CD14-positive monocyte (primary cell): Measurements from ENCODE around the gene CAMTA1. TPM values are rescaled to one million over a fixed set of nuclear protein-coding genes. Genes with fewer than 3 reads are reported as not detected.

ENCODE experiments used
- DNase-seq, 3 donors: peaks; one replicate each; pipeline ENCODE4 v3.0.0-alpha.2; 2011 to 2022
- H2AFZ ChIP-seq: 2 replicates; pipeline ENCODE4 v1.6.0; 2012; ENCODE audit warnings: mild to moderate bottlenecking, low read depth, low read length, inconsistent platforms; ENCODE audit not compliant: insufficient read depth, poor library complexity, severe bottlenecking
- H3K27ac ChIP-seq, 2 donors: 1 replicate in 1 of 2; 2 replicates in 1 of 2; pipeline ENCODE4 v1.5.1; 2012 to 2013; ENCODE audit warnings: low read length in 2 of 2, control low read depth in 1 of 2, inconsistent platforms in 1 of 2, low read depth in 1 of 2, mild to moderate bottlenecking in 1 of 2
- H3K27me3 ChIP-seq, 2 donors: one replicate each; pipeline versions ENCODE4 v1.6.0 to v1.6.1; 2011 to 2013; ENCODE audit warnings: low read length in 2 of 2; ENCODE audit not compliant: control insufficient read depth in 2 of 2, insufficient read depth in 2 of 2
- H3K36me3 ChIP-seq, 2 donors: replicated peaks in 1 of 2; 1 replicate in 1 of 2; 2 replicates in 1 of 2; pipeline versions ENCODE4 v1.5.1 to v1.6.1; 2012 to 2013; ENCODE audit warnings: low read length in 2 of 2, control low read depth in 1 of 2, inconsistent platforms in 1 of 2, mild to moderate bottlenecking in 1 of 2; ENCODE audit not compliant: insufficient read depth in 2 of 2, control insufficient read depth in 1 of 2
- H3K4me1 ChIP-seq, 2 donors: 1 replicate in 1 of 2; 2 replicates in 1 of 2; pipeline versions ENCODE4 v1.5.1 to v1.6.1; 2012 to 2013; ENCODE audit warnings: low read length in 2 of 2, control low read depth in 1 of 2, inconsistent platforms in 1 of 2, mild to moderate bottlenecking in 1 of 2, moderate library complexity in 1 of 2; ENCODE audit not compliant: insufficient read depth in 2 of 2, control insufficient read depth in 1 of 2
- H3K4me2 ChIP-seq: replicated peaks from 2 replicates; pipeline ENCODE3; 2012; ENCODE audit warnings: low read length, moderate library complexity, mild to moderate bottlenecking; ENCODE audit not compliant: poor library complexity, severe bottlenecking; ENCODE audit errors: extremely low read depth
- H3K4me3 ChIP-seq, 3 experiments: fragments of 200-600 bp in 1 of 3; sonication (generic) in 1 of 3; replicated peaks in 1 of 3; 1 replicate in 2 of 3; 2 replicates in 1 of 3; pipeline ENCODE4 v1.5.1; 2011 to 2013; ENCODE audit warnings: low read length in 3 of 3, mild to moderate bottlenecking in 3 of 3, control low read depth in 2 of 3, low read depth in 2 of 3, inconsistent platforms in 1 of 3, moderate library complexity in 1 of 3
- H3K79me2 ChIP-seq: 2 replicates; pipeline ENCODE4 v1.6.0; 2012; ENCODE audit warnings: mild to moderate bottlenecking, control low read depth, inconsistent platforms, low read length, moderate library complexity; ENCODE audit not compliant: insufficient read depth
- H3K9ac ChIP-seq: 2 replicates; pipeline ENCODE4 v1.6.0; 2017; ENCODE audit warnings: low read length, mild to moderate bottlenecking; ENCODE audit not compliant: insufficient read depth, poor library complexity, severe bottlenecking
- H3K9me3 ChIP-seq, 2 donors: replicated peaks in 1 of 2; 1 replicate in 1 of 2; 2 replicates in 1 of 2; pipeline versions ENCODE4 v1.5.1 to v1.6.1; 2012 to 2013; ENCODE audit warnings: low read length in 2 of 2, control low read depth in 1 of 2; ENCODE audit not compliant: control insufficient read depth in 1 of 2, insufficient read depth in 1 of 2
- H4K20me1 ChIP-seq: 2 replicates; pipeline ENCODE4 v1.6.0; 2012; ENCODE audit warnings: mild to moderate bottlenecking, low read length, control low read depth, moderate library complexity; ENCODE audit not compliant: insufficient read depth
- H3K27ac Mint-ChIP-seq, 7 donors: one replicate each; pipeline ENCODE4 v1.8.0; 2020; ENCODE audit warnings: mild to moderate bottlenecking in 7 of 7, mixed read lengths in 7 of 7, moderate library complexity in 6 of 7, inconsistent platforms in 2 of 7
- H3K27me3 Mint-ChIP-seq, 3 donors: one replicate each; pipeline ENCODE4 v1.8.0; 2021 to 2022; ENCODE audit warnings: low read depth in 3 of 3, mild to moderate bottlenecking in 3 of 3, mixed read lengths in 3 of 3, moderate library complexity in 3 of 3, inconsistent platforms in 1 of 3
- H3K36me3 Mint-ChIP-seq, 2 donors: one replicate each; pipeline ENCODE4 v1.8.0; 2020; ENCODE audit warnings: mixed read lengths in 2 of 2, inconsistent platforms in 1 of 2, mild to moderate bottlenecking in 1 of 2
- H3K4me1 Mint-ChIP-seq: one replicate; pipeline ENCODE4 v1.8.0; 2020; ENCODE audit warnings: mild to moderate bottlenecking, mixed read lengths
- H3K4me3 Mint-ChIP-seq, 2 donors: one replicate each; pipeline ENCODE4 v1.8.0; 2020; ENCODE audit warnings: mild to moderate bottlenecking in 2 of 2, mixed read lengths in 2 of 2, moderate library complexity in 1 of 2
- H3K9me3 Mint-ChIP-seq, 7 donors: one replicate each; pipeline ENCODE4 v1.8.0; 2020 to 2022; ENCODE audit warnings: mixed read lengths in 7 of 7, mild to moderate bottlenecking in 6 of 7, moderate library complexity in 6 of 7, inconsistent platforms in 2 of 7
- CTCF ChIP-seq: fragments of 200-600 bp; IDR thresholded peaks from one replicate; pipeline ENCODE4 v1.8.0; 2022; ENCODE audit warnings: antibody characterized with exemption, mild to moderate bottlenecking
- WGBS: methylation state at CpG from one replicate; pipeline ENCODE4 v1.1.5; 2013; ENCODE audit warnings: missing lambda C conversion rate; ENCODE audit not compliant: insufficient coverage; 5-methylcytosine and 5-hydroxymethylcytosine counted together
- intact Hi-C, 2 donors: fragments of 100-400 bp; cut with micrococcal nuclease; formaldehyde crosslinking; loops; one replicate each; pipeline versions ENCODE4 v1.15.0 to v1.15.1; 2023
- polyA plus RNA-seq, 3 donors: library from polyadenylated mRNA; depleted of rRNA in 1 of 3; unstranded in 2 of 3; stranded (reverse) in 1 of 3; fragments of 300-500 nt in 2 of 3; fragments of >200 nt in 1 of 3; fragmentation: Illumina TruSeq in 2 of 3; gene quantifications; 1 replicate in 2 of 3; 2 replicates in 1 of 3; pipeline ENCODE4 v1.2.3, GENCODE V29; 2012 to 2021

CAMTA1 gene
- polyA plus RNA-seq, 3 donors = 52.0 to 89.6 (median 78.3) TPM

GRCh38 chr1:6861075-6861724 lies 75.9 kb downstream of the CAMTA1 start:
- Mint-ChIP-seq H3K9me3 (no peaks in the 10 kb centered on the region), H3K4me3 (no peak overlapping the region), H3K4me1 (peaks cover 2% of the 10 kb centered on the region), H3K27ac (no peak overlapping the region), H3K36me3 (peaks cover 18 to 31% of the 10 kb centered on the region in 2 donors), H3K27me3 (no peaks in the 10 kb centered on the region)
- DNase-seq = no peak
- Histone ChIP-seq H3K27me3 (no peaks in the 10 kb centered on the region), H3K4me2 (no peak overlapping the region), H3K4me1 (no peaks in the 10 kb centered on the region), H3K4me3 (no peak overlapping the region), H2AFZ (no peak overlapping the region), H3K79me2 (peaks cover 3% of the 10 kb centered on the region), H3K9ac (no peak overlapping the region), H3K36me3 (peaks cover 2 to 10% of the 10 kb centered on the region in 2 donors), H3K9me3 (no peaks in the 10 kb centered on the region), H4K20me1 (peaks cover 26% of the 10 kb centered on the region), H3K27ac (no peak overlapping the region)
- no peak for TF ChIP-seq CTCF
- intact Hi-C loops = no loop called here
- 100% methylated on average over 7 of the region's 12 CpGs for WGBS

- Histone ChIP-seq H3K27me3 (no peaks in the 10 kb centered on the region), H3K4me1 (no peaks in the 10 kb centered on the region), H3K79me2 (no peaks in the 10 kb centered on the region), H3K27ac (no peak overlapping the region), H4K20me1 (peaks cover 19% of the 10 kb centered on the region), H3K4me2 (no peak overlapping the region), H3K36me3 (peaks cover 2 to 10% of the 10 kb centered on the region in 2 donors), H3K4me3 (no peak overlapping the region), H3K9ac (no peak overlapping the region), H2AFZ (no peak overlapping the region), H3K9me3 (no peaks in the 10 kb centered on the region)
- no peak overlapping the region for H3K4me3 Mint-ChIP-seq
- TF ChIP-seq CTCF = no peak
- H3K27ac Mint-ChIP-seq = no peak overlapping the region
- peaks cover 22 to 25% of the 10 kb centered on the region in 2 donors for H3K36me3 Mint-ChIP-seq
- H3K9me3 Mint-ChIP-seq = no peaks in the 10 kb centered on the region
- DNase-seq = no peak
- H3K4me1 Mint-ChIP-seq = peaks cover 3% of the 10 kb centered on the region
- intact Hi-C loops = no loop called here
- WGBS = 100% methylated on average over 1 of the region's 4 CpGs
- H3K27me3 Mint-ChIP-seq = no peaks in the 10 kb centered on the region
Measured at GRCh38 chr1:6862906-6863305, 77.7 kb downstream of the CAMTA1 start.
